Measurements from ENCODE around the gene EXOC3L4.

The EXOC3L4 gene

GRCh38 chr14:103093856-103094405, 594 bp upstream of the EXOC3L4 start:
- no peak for DNase-seq

GRCh38 chr14:103095210-103095778, 769 bp downstream of the EXOC3L4 start:
- DNase-seq, result no peak

GRCh38 chr14:103096387-103096786, 1.9 kb downstream of the EXOC3L4 start:
- DNase-seq, result no peak

- no peak for DNase-seq
These were observed 2.9 kb downstream of the EXOC3L4 start for GRCh38 chr14:103097244-103097993.

- no peak for DNase-seq
These were observed 3.8 kb downstream of the EXOC3L4 start for GRCh38 chr14:103097994-103098957.

GRCh38 chr14:103099081-103099732, 4.7 kb downstream of the EXOC3L4 start:
- DNase-seq, result no peak

- DNase-seq, result no peak
These were observed 5.3 kb downstream of the EXOC3L4 start for GRCh38 chr14:103099733-103100280.

- DNase-seq, result no peak
These were observed 6.0 kb downstream of the EXOC3L4 start for GRCh38 chr14:103100281-103101121.

GRCh38 chr14:103101257-103101962, 6.9 kb downstream of the EXOC3L4 start:
- DNase-seq, result no peak

- DNase-seq, result no peak
These were observed 7.6 kb downstream of the EXOC3L4 start for GRCh38 chr14:103101963-103102688.

- DNase-seq, result no peak
These were observed 8.2 kb downstream of the EXOC3L4 start for GRCh38 chr14:103102689-103103260.

GRCh38 chr14:103103461-103104388, 9.2 kb downstream of the EXOC3L4 start:
- DNase-seq, result no peak

GRCh38 chr14:103104389-103104653, 9.8 kb downstream of the EXOC3L4 start:
- no peak for DNase-seq

- DNase-seq, result no peak
These were observed 10.3 kb downstream of the EXOC3L4 start for GRCh38 chr14:103104654-103105452.

GRCh38 chr14:103105580-103106150, 11.1 kb downstream of the EXOC3L4 start:
- no peak for DNase-seq

GRCh38 chr14:103107455-103107854, 12.9 kb downstream of the EXOC3L4 start:
- DNase-seq, result no peak

- no peak for DNase-seq
These were observed 13.6 kb downstream of the EXOC3L4 start for GRCh38 chr14:103107941-103108748.
